Activated T-helper 2 cell treated with anti-CD3 and anti-CD28 coated beads, Interferon-gamma antibody, Interleukin-2, Interleukin-4, amounts not matched to agents 10 μg/mL and 5 μg/mL and 100 μg/mL, durations not matched to agents 14 hours and 24 hours and 36 hours (primary cell): ENCODE data around the gene DTNB. TPM values are rescaled to one million over a fixed set of nuclear protein-coding genes. Genes with fewer than 3 reads are reported as not detected.

ENCODE experiments used
- DNase-seq: peaks from one replicate; pipeline ENCODE4 v3.0.0; 2021; ENCODE audit warnings: low spot score
- H3K27ac Mint-ChIP-seq: one replicate; pipeline ENCODE4 v1.8.0; 2021; ENCODE audit warnings: mixed read lengths
- H3K27me3 Mint-ChIP-seq: one replicate; pipeline ENCODE4 v1.8.0; 2021; ENCODE audit warnings: low read depth, mixed read lengths
- H3K36me3 Mint-ChIP-seq: one replicate; pipeline ENCODE4 v1.8.0; 2021; ENCODE audit warnings: low read depth, mixed read lengths
- H3K4me1 Mint-ChIP-seq: one replicate; pipeline ENCODE4 v1.8.0; 2021; ENCODE audit warnings: low read depth, mixed read lengths
- H3K4me3 Mint-ChIP-seq: one replicate; pipeline ENCODE4 v1.8.0; 2021; ENCODE audit warnings: low read depth, mild to moderate bottlenecking, moderate library complexity, mixed read lengths
- H3K9me3 Mint-ChIP-seq: one replicate; pipeline ENCODE4 v1.8.0; 2021; ENCODE audit warnings: mixed read lengths
- intact Hi-C: fragments of 100-400 bp; cut with micrococcal nuclease; formaldehyde crosslinking; loops from one replicate; pipeline ENCODE4 v1.15.1; 2023
- total RNA-seq: library from RNA; stranded (reverse); gene quantifications from 2 replicates; pipeline ENCODE4 v1.2.3, GENCODE V29; 2022

Gene DTNB
- total RNA-seq, 1 donor from 2014 or later, result 33.9 TPM

DNA sequence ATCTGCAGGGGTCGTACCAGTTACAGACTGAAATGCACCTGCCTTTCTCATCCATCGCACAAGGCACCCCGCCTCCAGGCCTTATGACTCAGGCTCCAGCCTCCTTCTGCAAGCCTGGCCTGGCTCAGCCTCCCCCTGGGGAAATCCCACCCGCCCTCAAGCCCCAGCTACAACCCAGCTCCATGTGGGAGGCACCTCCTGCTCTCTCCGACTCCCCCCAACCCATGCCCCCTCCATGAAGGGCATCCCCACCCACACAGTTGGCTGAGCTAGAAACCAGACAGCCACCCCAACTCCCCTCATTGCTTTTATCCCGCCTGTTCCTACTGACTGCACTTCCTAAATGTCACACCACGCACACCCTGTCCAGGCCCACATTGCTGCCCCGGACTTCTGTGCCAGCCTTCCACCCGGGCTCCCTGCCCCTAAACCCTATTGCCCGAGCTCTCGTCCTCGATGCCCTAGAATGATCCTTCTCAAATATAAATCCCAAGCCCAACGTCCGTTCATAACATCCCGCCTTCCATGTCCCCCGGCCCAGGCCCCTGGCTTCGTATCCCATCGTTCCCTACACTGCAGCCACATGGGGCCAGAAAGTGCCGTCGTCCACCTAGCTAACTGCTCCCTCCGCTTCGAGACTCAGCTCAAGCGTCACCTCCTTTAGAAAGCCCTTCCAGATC, 341.6 kb downstream of the DTNB start:
- no peak for DNase-seq
- H3K4me3 Mint-ChIP-seq, result no peak overlapping the region
- peaks cover 50% of the 10 kb centered on the region for H3K36me3 Mint-ChIP-seq
- intact Hi-C loops, result loop anchor here (2.0 kb wide), 1 partner anchor 31 kb away; no protein-coding TSS in a partner anchor
- peaks cover 16% of the 10 kb centered on the region for H3K9me3 Mint-ChIP-seq
- H3K4me1 Mint-ChIP-seq, result peaks cover 52% of the 10 kb centered on the region
- no peaks in the 10 kb centered on the region for H3K27me3 Mint-ChIP-seq
- H3K27ac Mint-ChIP-seq, result peak overlapping the region; percentile 68

DNA sequence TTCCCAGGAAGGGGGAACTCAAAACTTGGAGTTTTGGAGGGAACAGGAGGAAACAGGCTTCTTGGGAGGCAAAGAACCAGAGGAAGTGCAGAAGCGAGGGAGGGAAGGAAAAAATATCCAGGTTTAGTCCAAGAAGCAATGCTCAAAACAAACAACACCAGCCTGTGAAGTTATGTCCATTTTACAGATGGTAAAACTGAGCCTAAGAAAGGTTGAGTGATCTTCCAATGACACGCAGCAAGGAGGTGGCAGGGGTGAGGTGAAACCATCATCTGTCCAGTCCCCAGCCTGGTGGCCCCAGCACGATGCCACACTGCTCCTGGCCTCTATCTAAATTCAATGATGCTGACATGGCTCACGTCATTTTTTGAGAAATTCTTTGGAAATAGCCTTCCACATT, 342.4 kb downstream of the DTNB start:
- peaks cover 50% of the 10 kb centered on the region for H3K4me1 Mint-ChIP-seq
- H3K36me3 Mint-ChIP-seq, result peaks cover 57% of the 10 kb centered on the region
- peaks cover 25% of the 10 kb centered on the region for H3K9me3 Mint-ChIP-seq
- H3K27ac Mint-ChIP-seq, result no peak overlapping the region
- DNase-seq, result no peak
- intact Hi-C loops, result loop anchor here (2.0 kb wide), 1 partner anchor 30 kb away; no protein-coding TSS in a partner anchor
- H3K4me3 Mint-ChIP-seq, result no peak overlapping the region
- no peaks in the 10 kb centered on the region for H3K27me3 Mint-ChIP-seq

DNA sequence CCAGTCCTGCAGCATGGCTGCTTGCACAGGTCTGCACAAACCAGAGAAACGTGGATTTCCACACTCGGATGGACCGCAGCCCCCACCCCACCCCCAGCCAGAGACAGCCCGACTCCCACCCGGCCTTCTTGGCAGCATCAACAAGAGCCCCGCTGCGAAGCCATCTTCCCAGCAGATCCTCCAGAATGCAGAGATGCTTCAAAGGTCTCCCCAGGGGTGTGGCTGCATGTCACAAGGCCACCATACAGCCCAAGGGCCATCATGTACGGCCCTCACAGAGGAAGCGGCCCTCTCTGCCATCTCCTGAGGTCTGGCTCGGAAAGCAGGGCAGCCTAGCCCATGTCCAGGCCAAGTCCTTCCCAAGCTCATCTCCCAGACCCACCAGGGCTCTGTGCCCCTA, 343.1 kb downstream of the DTNB start:
- DNase-seq, result no peak
- no peak overlapping the region for H3K27ac Mint-ChIP-seq
- H3K9me3 Mint-ChIP-seq, result peaks cover 30% of the 10 kb centered on the region
- peaks cover 45% of the 10 kb centered on the region for H3K4me1 Mint-ChIP-seq
- H3K27me3 Mint-ChIP-seq, result no peaks in the 10 kb centered on the region
- no peak overlapping the region for H3K4me3 Mint-ChIP-seq
- peaks cover 63% of the 10 kb centered on the region for H3K36me3 Mint-ChIP-seq
- intact Hi-C loops, result loop anchor here (2.0 kb wide), 1 partner anchor 29 kb away; no protein-coding TSS in a partner anchor

DNA sequence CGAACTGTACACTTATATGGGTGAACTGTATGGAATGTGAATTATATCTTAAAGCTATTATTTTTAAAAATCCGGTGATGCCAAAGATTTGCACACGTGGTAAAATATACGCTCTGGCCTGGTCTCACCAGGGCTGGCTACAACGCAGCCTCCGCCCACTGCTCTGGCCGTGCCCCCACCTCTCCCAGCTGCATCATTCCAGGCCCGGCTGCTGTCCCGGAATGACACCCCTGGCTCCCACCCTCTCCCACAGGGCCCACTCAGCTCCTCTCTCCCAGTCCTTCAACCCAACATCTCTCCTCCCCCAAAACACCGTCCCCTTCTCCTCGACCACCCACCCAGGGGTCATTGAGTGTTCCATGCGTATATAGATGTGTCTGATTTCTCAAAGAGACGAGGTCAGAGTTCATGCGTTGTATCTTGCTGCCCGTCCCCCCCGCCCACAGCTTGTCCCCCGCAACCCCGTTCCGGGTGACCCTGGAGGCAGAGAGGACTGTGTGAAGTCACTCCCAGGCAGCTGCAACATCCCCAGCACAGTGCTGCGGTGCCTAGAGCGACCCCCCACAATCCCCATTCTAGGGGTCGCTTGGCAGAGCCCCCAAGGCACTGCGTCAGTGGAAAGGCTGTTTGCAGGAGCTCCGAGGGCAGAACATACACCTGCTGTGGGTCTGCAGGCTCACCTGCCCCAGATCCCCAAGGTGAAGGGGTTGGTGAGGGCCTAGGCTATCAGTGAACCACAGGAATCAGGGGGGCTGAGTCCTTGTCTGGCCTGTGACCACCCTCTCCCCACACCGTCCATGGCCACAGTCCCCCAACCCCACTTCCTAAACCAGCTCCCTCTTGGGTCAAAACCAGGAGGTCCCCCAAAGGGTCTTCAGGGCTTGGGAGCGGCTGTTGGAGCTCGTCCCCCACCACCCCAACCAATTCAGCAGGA, 345.0 kb downstream of the DTNB start:
- Mint-ChIP-seq H3K27ac (no peak overlapping the region), H3K9me3 (peaks cover 30% of the 10 kb centered on the region), H3K27me3 (no peaks in the 10 kb centered on the region), H3K4me1 (peaks cover 44% of the 10 kb centered on the region), H3K4me3 (no peak overlapping the region), H3K36me3 (peaks cover 63% of the 10 kb centered on the region)
- intact Hi-C loops, result no loop called here
- no peak for DNase-seq

Other genes with a start within 250 kb of the DTNB start
- 76.7 and 80.7 TPM in 2 replicates for gene ASXL2, start 204.9 kb upstream of the DTNB start, total RNA-seq